Caco-2 (cell line): Measurements from ENCODE around the gene ASTE1. TPM values are rescaled to one million over a fixed set of nuclear protein-coding genes. Genes with fewer than 3 reads are reported as not detected.

Experiments
- BruUV-seq: library from RNA; stranded (reverse); fragments of 400-500 nt; replicated peaks from 2 replicates; lab custom pipeline; 2021; lab: Mats Ljungman, UMichigan
- CTCF ChIA-PET: fragments of 300-600 bp; sonication (Branson Sonifier 250); formaldehyde crosslinking; loops from one replicate; lab custom pipeline; 2022; ENCODE audit warnings: antibody characterized with exemption; lab: Charles Lee
- POLR2A ChIA-PET: fragments of 300-600 bp; sonication (Branson Sonifier 250); formaldehyde crosslinking; loops from one replicate; lab custom pipeline; 2022; ENCODE audit warnings: antibody characterized with exemption; lab: Charles Lee
- DNase-seq, 2 experiments: peaks; one replicate each; pipeline versions ENCODE4 v3.0.0 to v3.0.0-alpha.2; 2020 to 2022
- H3K27me3 ChIP-seq: replicated peaks from 2 replicates; pipeline ENCODE4 v1.6.0; 2011; ENCODE audit warnings: low read length; ENCODE audit not compliant: control insufficient read depth, insufficient read depth
- H3K36me3 ChIP-seq: 2 replicates; pipeline ENCODE4 v1.5.1; 2011; ENCODE audit warnings: low read length; ENCODE audit not compliant: control insufficient read depth, insufficient read depth
- H3K4me1 ChIP-seq: fragments of 250-450 bp; sonication (Bioruptor Pico); 2 replicates; pipeline ENCODE4 v1.5.1; 2020; ENCODE audit warnings: mild to moderate bottlenecking
- H3K4me3 ChIP-seq: 2 replicates; pipeline ENCODE4 v1.5.1; 2011; ENCODE audit warnings: low read depth, mild to moderate bottlenecking, control low read depth, low read length
- H3K9me3 ChIP-seq: fragments of 250-450 bp; sonication (Bioruptor Pico); 2 replicates; pipeline ENCODE4 v1.5.1; 2020; ENCODE audit warnings: mild to moderate bottlenecking, moderate library complexity
- H3K27ac Mint-ChIP-seq: one replicate; pipeline ENCODE4 v1.8.0; 2022; ENCODE audit warnings: mixed read lengths; ENCODE audit not compliant: unreplicated experiment
- H3K27me3 Mint-ChIP-seq: one replicate; pipeline ENCODE4 v1.8.0; 2022; ENCODE audit warnings: mixed read lengths; ENCODE audit not compliant: insufficient read depth, unreplicated experiment
- H3K36me3 Mint-ChIP-seq: one replicate; pipeline ENCODE4 v1.8.0; 2022; ENCODE audit warnings: mild to moderate bottlenecking, mixed read lengths; ENCODE audit not compliant: insufficient read depth, unreplicated experiment
- H3K4me1 Mint-ChIP-seq: one replicate; pipeline ENCODE4 v1.8.0; 2022; ENCODE audit warnings: low read depth, mixed read lengths; ENCODE audit not compliant: unreplicated experiment
- H3K4me3 Mint-ChIP-seq: one replicate; pipeline ENCODE4 v1.8.0; 2022; ENCODE audit warnings: mild to moderate bottlenecking, moderate library complexity, mixed read lengths; ENCODE audit not compliant: unreplicated experiment
- H3K9me3 Mint-ChIP-seq: one replicate; pipeline ENCODE4 v1.8.0; 2022; ENCODE audit warnings: mixed read lengths; ENCODE audit not compliant: unreplicated experiment
- CTCF ChIP-seq, 2 experiments: fragments of 200-600 bp in 1 of 2; IDR thresholded peaks; 1 replicate in 1 of 2; 2 replicates in 1 of 2; pipeline versions ENCODE4 v1.5.1 to v1.8.0; 2011 to 2022; ENCODE audit warnings: antibody characterized with exemption in 1 of 2, control low read depth in 1 of 2, inconsistent platforms in 1 of 2, low read depth in 1 of 2, low read length in 1 of 2, mild to moderate bottlenecking in 1 of 2, moderate library complexity in 1 of 2; ENCODE audit not compliant: insufficient read depth in 1 of 2, severe bottlenecking in 1 of 2, unreplicated experiment in 1 of 2
- intact Hi-C: fragments of 100-400 bp; cut with micrococcal nuclease; formaldehyde crosslinking; loops from one replicate; pipeline ENCODE4 v1.10.0; 2022; ENCODE audit not compliant: unreplicated experiment
- total RNA-seq: library from RNA; stranded (reverse); gene quantifications from 2 replicates; pipeline ENCODE4 v1.2.3, GENCODE V29; 2022

Gene ASTE1
- total RNA-seq, 1 experiment from 2014 or later, result 11.0 TPM

- H3K27me3 Mint-ChIP-seq, result no peaks in the 10 kb centered on the region
- POLR2A ChIA-PET, result no interaction called here
- H3K4me3 ChIP-seq, result no peak overlapping the region
- DNase-seq, result no peak
- H3K9me3 ChIP-seq, result no peaks in the 10 kb centered on the region
- BruUV-seq, result no TSS peak
- no peaks in the 10 kb centered on the region for H3K4me1 ChIP-seq
- TF ChIP-seq CTCF (IDR thresholded peaks at IDR 0.05; ENCODE audit: insufficient read depth in 1 of 2, low read depth in 1 of 2, low read length in 1 of 2, severe bottlenecking in 1 of 2, unreplicated experiment in 1 of 2), result no peak
- peaks cover 35% of the 10 kb centered on the region for H3K36me3 Mint-ChIP-seq
- H3K4me3 Mint-ChIP-seq, result no peak overlapping the region
- CTCF ChIA-PET, result no interaction called here
- no peaks in the 10 kb centered on the region; the same call in 1 of the 2 replicates for H3K36me3 ChIP-seq
- intact Hi-C loops, result no loop called here
- H3K27ac Mint-ChIP-seq, result no peak overlapping the region
- no peaks in the 10 kb centered on the region for H3K9me3 Mint-ChIP-seq
- H3K27me3 ChIP-seq, result no peaks in the 10 kb centered on the region
- H3K4me1 Mint-ChIP-seq, result no peaks in the 10 kb centered on the region
Observed at GRCh38 chr3:131008326-131008725, 18.3 kb downstream of the ASTE1 start.

GRCh38 chr3:131007782-131008181 lies 18.8 kb downstream of the ASTE1 start:
- BruUV-seq, result no TSS peak
- no peak overlapping the region for H3K4me3 Mint-ChIP-seq
- ChIA-PET POLR2A (no interaction called here), CTCF (no interaction called here)
- H3K36me3 Mint-ChIP-seq, result peaks cover 29% of the 10 kb centered on the region
- H3K27me3 Mint-ChIP-seq, result no peaks in the 10 kb centered on the region
- H3K9me3 Mint-ChIP-seq, result no peaks in the 10 kb centered on the region
- DNase-seq, result no peak
- Histone ChIP-seq H3K4me3 (no peak overlapping the region), H3K36me3 (no peaks in the 10 kb centered on the region; the same call in 1 of the 2 replicates), H3K9me3 (no peaks in the 10 kb centered on the region), H3K4me1 (no peaks in the 10 kb centered on the region), H3K27me3 (no peaks in the 10 kb centered on the region)
- TF ChIP-seq CTCF (IDR thresholded peaks at IDR 0.05; ENCODE audit: insufficient read depth in 1 of 2, low read depth in 1 of 2, low read length in 1 of 2, severe bottlenecking in 1 of 2, unreplicated experiment in 1 of 2), result no peak
- no peak overlapping the region for H3K27ac Mint-ChIP-seq
- no peaks in the 10 kb centered on the region for H3K4me1 Mint-ChIP-seq
- intact Hi-C loops, result no loop called here

- H3K4me1 Mint-ChIP-seq, result no peaks in the 10 kb centered on the region
- H3K4me3 Mint-ChIP-seq, result no peak overlapping the region
- Histone ChIP-seq H3K9me3 (no peaks in the 10 kb centered on the region), H3K27me3 (no peaks in the 10 kb centered on the region), H3K36me3 (no peaks in the 10 kb centered on the region; the same call in 1 of the 2 replicates), H3K4me3 (no peak overlapping the region), H3K4me1 (no peaks in the 10 kb centered on the region)
- ChIA-PET CTCF (no interaction called here), POLR2A (no interaction called here)
- TF ChIP-seq CTCF (IDR thresholded peaks at IDR 0.05; ENCODE audit: insufficient read depth in 1 of 2, low read depth in 1 of 2, low read length in 1 of 2, severe bottlenecking in 1 of 2, unreplicated experiment in 1 of 2), result no peak
- no peak overlapping the region for H3K27ac Mint-ChIP-seq
- BruUV-seq, result no TSS peak
- DNase-seq, result no peak
- H3K9me3 Mint-ChIP-seq, result no peaks in the 10 kb centered on the region
- no peaks in the 10 kb centered on the region for H3K27me3 Mint-ChIP-seq
- intact Hi-C loops, result no loop called here
- peaks cover 27% of the 10 kb centered on the region for H3K36me3 Mint-ChIP-seq
Observed at GRCh38 chr3:131007256-131007655, 19.4 kb downstream of the ASTE1 start.
